Calu3 (cell line): ENCODE results near the gene KIF4A. TPM values are rescaled to one million over a fixed set of nuclear protein-coding genes. Genes with fewer than 3 reads are reported as not detected.

Experiments
- BruUV-seq: library from RNA; stranded (reverse); fragments of 400-500 nt; replicated peaks from 2 replicates; lab custom pipeline; 2021; lab: Mats Ljungman, UMichigan
- CTCF ChIA-PET: fragments of 300-600 bp; sonication (Branson Sonifier 250); formaldehyde crosslinking; loops from one replicate; lab custom pipeline; 2022; ENCODE audit warnings: antibody characterized with exemption; lab: Charles Lee
- DNase-seq: peaks from one replicate; pipeline ENCODE4 v3.0.0; 2022
- H3K27ac Mint-ChIP-seq: one replicate; pipeline ENCODE4 v1.8.0; 2022; ENCODE audit warnings: mixed read lengths; ENCODE audit not compliant: unreplicated experiment
- H3K27me3 Mint-ChIP-seq: one replicate; pipeline ENCODE4 v1.8.0; 2022; ENCODE audit warnings: mixed read lengths; ENCODE audit not compliant: unreplicated experiment
- H3K36me3 Mint-ChIP-seq: one replicate; pipeline ENCODE4 v1.8.0; 2022; ENCODE audit warnings: mild to moderate bottlenecking, moderate library complexity, mixed read lengths; ENCODE audit not compliant: insufficient read depth, unreplicated experiment
- H3K4me1 Mint-ChIP-seq: one replicate; pipeline ENCODE4 v1.8.0; 2022; ENCODE audit warnings: mild to moderate bottlenecking, low read depth, mixed read lengths; ENCODE audit not compliant: unreplicated experiment
- H3K4me3 Mint-ChIP-seq: one replicate; pipeline ENCODE4 v1.8.0; 2022; ENCODE audit warnings: mild to moderate bottlenecking, low read depth, moderate library complexity, mixed read lengths; ENCODE audit not compliant: unreplicated experiment
- H3K9me3 Mint-ChIP-seq: one replicate; pipeline ENCODE4 v1.8.0; 2022; ENCODE audit warnings: low read depth, mixed read lengths; ENCODE audit not compliant: unreplicated experiment
- CTCF ChIP-seq: fragments of 200-600 bp; IDR thresholded peaks from one replicate; pipeline ENCODE4 v1.8.0; 2022; ENCODE audit warnings: antibody characterized with exemption; ENCODE audit not compliant: unreplicated experiment
- intact Hi-C: fragments of 100-400 bp; cut with micrococcal nuclease; formaldehyde crosslinking; loops from one replicate; pipeline ENCODE4 v1.10.0; 2022; ENCODE audit not compliant: unreplicated experiment
- total RNA-seq: library from RNA; stranded (reverse); gene quantifications from 2 replicates; pipeline ENCODE4 v1.2.3, GENCODE V29; 2022

The KIF4A gene
- total RNA-seq, 1 experiment from 2014 or later = 30.9 TPM

GRCh38 chrX:70426286-70427278 is 136.7 kb downstream of the KIF4A start:
- no peak for TF ChIP-seq CTCF
- CTCF ChIA-PET = no interaction called here
- Mint-ChIP-seq H3K4me3 (no peak overlapping the region), H3K27me3 (no peaks in the 10 kb centered on the region), H3K36me3 (no peaks in the 10 kb centered on the region), H3K4me1 (peaks cover 5% of the 10 kb centered on the region), H3K9me3 (no peaks in the 10 kb centered on the region), H3K27ac (no peak overlapping the region)
- no peak for DNase-seq
- no TSS peak for BruUV-seq
- intact Hi-C loops = no loop called here

- no peaks in the 10 kb centered on the region for H3K9me3 Mint-ChIP-seq
- intact Hi-C loops = no loop called here
- DNase-seq = no peak
- no peak for TF ChIP-seq CTCF
- CTCF ChIA-PET = no interaction called here
- no peak overlapping the region for H3K27ac Mint-ChIP-seq
- H3K36me3 Mint-ChIP-seq = no peaks in the 10 kb centered on the region
- H3K27me3 Mint-ChIP-seq = no peaks in the 10 kb centered on the region
- no TSS peak for BruUV-seq
- peaks cover 5% of the 10 kb centered on the region for H3K4me1 Mint-ChIP-seq
- no peak overlapping the region for H3K4me3 Mint-ChIP-seq
These were observed 137.5 kb downstream of the KIF4A start for GRCh38 chrX:70427365-70427764.

- TF ChIP-seq CTCF = no peak
- Mint-ChIP-seq H3K27ac (no peak overlapping the region), H3K36me3 (peaks cover 14% of the 10 kb centered on the region), H3K9me3 (no peaks in the 10 kb centered on the region), H3K27me3 (no peaks in the 10 kb centered on the region), H3K4me1 (peaks cover 3% of the 10 kb centered on the region), H3K4me3 (no peak overlapping the region)
- no peak for DNase-seq
- intact Hi-C loops = loop anchor here (5.0 kb wide), 1 partner anchor 53 kb away; no protein-coding TSS in a partner anchor
- CTCF ChIA-PET = no interaction called here
- no TSS peak for BruUV-seq
These were observed 139.9 kb downstream of the KIF4A start for GRCh38 chrX:70429759-70430158.

GRCh38 chrX:70432936-70433847 is 143.3 kb downstream of the KIF4A start:
- BruUV-seq = no TSS peak

More at GRCh38 chrX:70432936-70433847, 143.3 kb downstream of the KIF4A start:
- Mint-ChIP-seq H3K4me1 (peaks cover 8% of the 10 kb centered on the region), H3K36me3 (peaks cover 19% of the 10 kb centered on the region), H3K4me3 (peak overlapping the region; percentile 88), H3K9me3 (no peaks in the 10 kb centered on the region), H3K27me3 (peaks cover 14% of the 10 kb centered on the region), H3K27ac (peak overlapping the region; percentile 78)
- no peak for TF ChIP-seq CTCF
- CTCF ChIA-PET = interaction anchor here (0.6 to 1.9 kb wide), 5 partner anchors 9 to 232 kb away, joined by 3 to 15 read pairs (median 5); partner anchors contain the start of gene GDPD2
- intact Hi-C loops = loop anchor here (5.0 kb wide), 1 partner anchor 49 kb away; no protein-coding TSS in a partner anchor
- no peak for DNase-seq
